Stimulated activated CD4-positive, alpha-beta T cell treated with anti-CD3 and anti-CD28 coated beads, TNF-alpha, amount 100 ng/mL, for 4 hours (primary cell): ENCODE data around the gene KDM4B.

Source experiments
- DNase-seq, 3 experiments: peaks; one replicate each; pipeline ENCODE4 v3.0.0-alpha.2; 2020; ENCODE audit warnings: low read depth in 3 of 3

Gene KDM4B

GRCh38 chr19:5068233-5069072 is 99.5 kb downstream of the KDM4B start:
- DNase-seq: no peak

- DNase-seq: no peak
Measured at GRCh38 chr19:5070331-5070730, 101.4 kb downstream of the KDM4B start.

DNA sequence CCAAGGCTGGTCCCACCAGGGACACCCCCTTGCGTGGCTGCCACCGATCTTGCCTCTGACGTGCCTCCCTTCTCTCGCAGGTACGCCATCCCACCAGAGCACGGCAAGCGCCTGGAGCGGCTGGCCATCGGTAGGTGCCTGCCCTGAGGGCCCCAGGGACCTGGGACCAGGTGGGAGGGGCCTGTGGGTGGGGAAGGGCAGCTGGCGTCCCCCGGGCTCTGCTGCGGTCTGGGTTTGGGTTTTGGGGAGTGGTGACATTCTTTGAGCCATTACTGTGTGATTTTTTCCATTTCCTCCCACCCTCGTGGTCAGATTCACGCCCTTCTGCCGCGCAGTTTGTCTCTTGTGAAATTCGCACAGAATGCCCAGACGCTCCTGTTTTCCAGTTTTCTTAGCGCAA is 102.0 kb downstream of the KDM4B start:
- no peak for DNase-seq

DNA sequence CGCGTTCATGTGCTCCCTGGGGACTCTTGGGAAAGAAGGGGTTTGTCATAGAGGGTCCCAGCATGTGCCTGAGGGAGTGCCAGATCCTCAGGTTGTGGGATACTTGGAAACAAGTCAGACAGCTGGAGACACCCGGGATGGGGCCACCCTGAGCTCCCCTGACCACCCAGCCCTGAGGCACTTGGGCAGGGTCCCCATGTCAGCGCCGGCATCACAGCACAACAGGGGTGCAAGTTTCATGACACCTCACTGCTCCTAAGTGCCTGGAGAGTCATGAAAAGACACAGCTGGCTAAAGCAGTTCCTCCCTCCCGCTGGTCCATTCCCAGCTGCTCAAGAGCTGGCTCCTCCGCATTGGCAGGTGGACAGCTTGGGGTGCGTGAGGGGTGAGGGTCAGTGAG is 102.7 kb downstream of the KDM4B start:
- no peak for DNase-seq

DNA sequence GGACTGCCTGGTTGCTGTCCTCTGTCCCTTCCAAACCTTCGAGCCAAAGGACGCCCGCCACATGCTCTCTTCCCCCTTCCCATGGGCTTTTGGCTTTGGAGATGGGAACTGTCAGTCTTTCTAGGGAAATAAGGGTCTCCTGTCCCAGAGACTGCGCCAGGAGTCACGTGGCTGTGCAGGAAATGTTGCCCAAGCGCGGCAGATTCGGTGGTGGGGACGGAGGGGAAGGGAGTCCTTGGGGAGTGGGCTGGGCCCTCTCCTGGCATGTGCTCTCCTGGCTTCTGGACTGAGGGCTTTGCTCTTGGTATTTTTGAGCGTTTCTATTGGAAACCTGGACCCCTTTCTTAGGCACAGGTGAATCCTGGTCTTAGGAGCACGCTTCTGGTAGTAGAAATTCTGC is 103.2 kb downstream of the KDM4B start:
- no peak for DNase-seq

- no peak for DNase-seq
Measured at GRCh38 chr19:5073153-5073844, 104.4 kb downstream of the KDM4B start.

DNA sequence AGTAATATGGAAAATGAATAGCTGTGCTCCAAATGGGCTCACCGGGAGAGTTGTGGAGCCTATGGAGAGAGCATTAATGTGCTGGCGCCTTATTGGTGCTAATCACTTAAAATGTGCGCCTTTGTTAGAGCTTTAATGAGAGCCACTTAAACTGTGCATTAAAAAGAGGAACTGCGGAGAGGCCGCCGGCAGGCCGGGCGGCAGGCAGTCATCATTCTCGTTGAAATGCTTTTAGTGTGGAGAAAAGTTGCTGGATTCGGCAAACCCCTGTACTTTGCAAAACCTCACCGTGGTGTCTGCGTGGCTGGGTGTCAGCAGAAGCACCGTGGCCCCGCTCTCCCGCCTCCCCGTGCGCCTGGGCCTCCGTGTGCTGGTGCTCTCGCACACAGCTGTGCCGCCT is 105.5 kb downstream of the KDM4B start:
- DNase-seq: no peak

GRCh38 chr19:5074830-5075394 is 106.0 kb downstream of the KDM4B start:
- DNase-seq: no peak

- DNase-seq: no peak
Measured at GRCh38 chr19:5075597-5075996, 106.7 kb downstream of the KDM4B start.

GRCh38 chr19:5076440-5077208 is 107.7 kb downstream of the KDM4B start:
- DNase-seq: no peak

DNA sequence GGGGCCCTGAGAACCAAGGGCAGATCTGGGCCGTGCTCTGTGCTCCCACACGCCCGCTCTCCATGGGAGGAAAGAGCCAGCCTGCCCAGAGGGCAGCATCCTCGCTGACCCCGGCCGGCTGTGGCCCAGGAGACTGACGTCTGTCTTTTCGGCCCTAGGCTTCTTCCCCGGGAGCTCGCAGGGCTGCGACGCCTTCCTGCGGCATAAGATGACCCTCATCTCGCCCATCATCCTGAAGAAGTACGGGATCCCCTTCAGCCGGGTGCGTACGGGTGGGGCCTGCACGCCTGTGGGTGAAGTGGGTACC is 108.2 kb downstream of the KDM4B start:
- no peak for DNase-seq

GRCh38 chr19:5078182-5078581 is 109.3 kb downstream of the KDM4B start:
- no peak for DNase-seq

DNA sequence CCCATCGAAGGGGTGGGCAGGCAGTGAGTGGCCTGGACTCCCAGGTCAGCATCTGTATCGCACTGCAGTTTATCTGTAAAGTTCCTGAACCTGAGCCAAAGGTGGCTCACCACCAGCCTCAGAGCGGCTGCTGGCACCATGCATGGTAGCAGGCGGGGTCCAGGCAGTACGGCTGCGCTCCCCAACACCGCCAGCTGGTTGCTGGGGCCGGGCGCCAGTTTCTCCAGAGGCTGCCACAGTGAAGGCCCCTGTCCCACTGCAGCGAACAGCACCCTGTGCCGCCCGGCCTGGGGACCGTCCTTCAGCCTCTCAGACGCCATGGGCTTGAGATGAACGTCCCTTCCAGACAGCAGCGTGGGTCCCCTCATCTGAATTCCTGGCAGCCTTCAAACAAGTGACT is 109.8 kb downstream of the KDM4B start:
- DNase-seq: no peak

GRCh38 chr19:5079071-5079774 is 110.3 kb downstream of the KDM4B start:
- DNase-seq: no peak

DNA sequence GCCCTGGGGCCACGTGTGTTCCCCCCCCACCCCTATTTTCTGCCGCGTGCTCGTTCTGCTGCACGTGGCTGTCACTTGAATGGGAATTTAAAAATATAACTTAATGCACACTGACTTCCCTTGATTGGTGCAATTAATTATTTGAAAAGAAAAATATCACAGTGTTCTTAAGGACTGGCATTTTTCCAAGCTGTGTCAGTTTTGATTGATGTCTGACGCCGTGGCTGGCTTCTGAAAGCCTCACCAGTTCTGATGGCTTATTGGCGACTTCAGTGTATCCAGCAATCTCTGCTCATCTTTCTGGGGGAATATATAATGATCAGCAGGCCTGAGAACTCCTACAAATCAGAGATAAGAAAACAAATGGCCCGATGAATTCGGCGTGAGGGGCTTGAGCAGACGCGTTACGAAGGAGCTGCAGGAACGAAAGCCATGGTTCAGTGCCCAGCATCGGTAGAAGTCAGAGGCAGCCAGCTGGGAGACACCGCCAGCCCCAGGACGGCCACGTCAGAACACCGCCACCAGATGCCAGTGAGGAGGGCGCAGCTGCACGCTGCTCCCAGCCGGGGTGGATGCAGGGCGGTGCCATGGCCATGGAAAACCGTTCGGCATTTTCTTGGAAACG is 111.2 kb downstream of the KDM4B start:
- DNase-seq: no peak

GRCh38 chr19:5080809-5081208 is 111.9 kb downstream of the KDM4B start:
- DNase-seq: no peak

DNA sequence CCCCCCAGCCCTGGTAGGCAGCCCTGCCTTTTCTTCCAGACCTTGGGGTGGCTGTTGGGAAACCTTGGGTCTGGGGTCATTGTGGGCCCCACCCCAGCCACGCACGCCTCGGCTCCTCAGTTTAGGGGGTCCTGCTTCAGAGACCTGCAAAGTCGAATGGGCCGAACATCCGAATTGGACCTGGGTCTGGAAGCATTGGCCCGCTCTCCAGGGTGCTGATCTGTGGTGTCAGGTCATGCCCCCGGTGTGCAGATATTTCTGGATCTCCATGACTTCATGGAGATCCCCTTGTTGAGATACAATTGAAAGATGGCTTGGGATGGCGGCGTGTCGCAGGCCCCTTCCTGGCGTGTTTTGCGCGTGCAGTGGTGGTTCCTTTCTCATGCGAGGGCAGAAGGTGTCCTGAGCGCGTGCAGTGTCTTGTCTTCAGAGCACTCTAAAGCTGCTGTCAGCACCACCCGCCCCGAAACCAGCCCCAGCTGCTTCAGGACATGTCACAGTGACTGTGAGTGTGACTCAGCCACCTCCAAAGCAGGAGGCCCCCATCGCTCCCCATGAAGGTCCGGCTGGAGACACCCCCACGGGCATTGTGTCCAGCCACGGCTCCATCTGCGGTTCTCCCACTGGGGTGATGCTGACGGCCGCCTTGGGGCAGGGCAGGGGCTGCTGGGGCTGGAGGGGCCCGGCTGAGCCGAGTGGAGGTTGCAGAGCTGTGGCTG is 112.7 kb downstream of the KDM4B start:
- no peak for DNase-seq

GRCh38 chr19:5083547-5083965 is 114.6 kb downstream of the KDM4B start:
- DNase-seq: no peak

GRCh38 chr19:5085566-5085965 is 116.7 kb downstream of the KDM4B start:
- no peak for DNase-seq

DNA sequence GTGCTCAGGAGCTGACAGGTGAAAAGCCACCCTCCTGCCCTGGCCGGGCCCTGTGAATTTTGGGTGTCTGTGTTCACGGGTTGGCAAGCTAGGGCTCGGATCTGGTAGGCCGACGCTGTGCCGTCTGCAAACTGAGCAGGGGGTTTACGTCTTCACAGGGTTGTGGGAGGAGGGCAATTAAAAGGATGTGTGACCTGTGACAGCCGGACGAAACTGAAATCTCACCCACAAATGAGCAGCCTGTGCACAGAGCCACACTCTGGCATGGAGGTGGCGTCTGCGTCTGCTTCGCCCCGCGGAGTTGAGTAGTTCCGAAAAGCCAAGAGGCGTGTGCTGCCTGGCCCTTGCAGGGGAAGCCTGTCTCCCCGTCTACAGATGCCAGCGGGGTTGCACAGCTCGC is 117.3 kb downstream of the KDM4B start:
- DNase-seq: no peak
